Measurements from ENCODE around the gene ANKRD18A.

ANKRD18A gene

DNA sequence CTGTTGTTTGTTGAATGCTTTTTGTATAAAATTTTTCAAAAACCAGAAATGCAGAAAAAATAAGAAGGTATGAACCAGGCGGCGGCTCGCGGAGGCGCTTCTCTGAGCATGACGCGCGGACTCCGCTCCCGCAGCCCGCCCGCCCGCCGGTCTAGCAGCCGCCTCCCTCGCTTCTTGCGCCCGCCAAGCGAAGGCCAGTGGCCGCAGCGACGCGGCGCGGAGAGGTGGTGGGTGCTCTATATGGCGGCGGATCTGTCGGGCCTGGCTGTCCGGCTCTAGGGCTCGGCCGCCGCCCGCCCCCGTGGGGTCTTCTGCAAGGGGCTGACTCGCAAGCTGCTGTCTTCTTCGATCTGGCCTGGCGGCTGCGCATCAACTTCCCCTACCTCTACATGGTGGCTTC lies 93.8 kb downstream of the ANKRD18A start:
- DNase-seq = no peak

DNA sequence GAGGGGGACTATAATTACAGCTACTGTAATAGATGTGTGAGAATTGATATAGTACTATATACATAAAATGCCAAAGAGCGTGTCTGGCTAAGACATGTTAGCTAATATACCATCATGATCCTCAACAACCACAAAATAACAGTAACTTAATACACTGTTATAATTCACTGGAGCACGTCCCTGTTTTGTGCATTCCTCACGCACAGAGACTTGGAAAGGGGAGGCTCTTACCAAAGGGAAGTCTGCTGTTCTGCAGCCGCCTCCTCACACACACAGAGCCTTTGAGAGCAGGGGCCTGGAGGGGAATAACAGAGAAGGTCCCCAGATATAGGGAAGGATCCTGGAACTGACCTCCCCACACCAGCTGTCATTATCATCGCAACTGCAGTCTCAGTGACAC lies 97.3 kb downstream of the ANKRD18A start:
- no peak for DNase-seq

DNA sequence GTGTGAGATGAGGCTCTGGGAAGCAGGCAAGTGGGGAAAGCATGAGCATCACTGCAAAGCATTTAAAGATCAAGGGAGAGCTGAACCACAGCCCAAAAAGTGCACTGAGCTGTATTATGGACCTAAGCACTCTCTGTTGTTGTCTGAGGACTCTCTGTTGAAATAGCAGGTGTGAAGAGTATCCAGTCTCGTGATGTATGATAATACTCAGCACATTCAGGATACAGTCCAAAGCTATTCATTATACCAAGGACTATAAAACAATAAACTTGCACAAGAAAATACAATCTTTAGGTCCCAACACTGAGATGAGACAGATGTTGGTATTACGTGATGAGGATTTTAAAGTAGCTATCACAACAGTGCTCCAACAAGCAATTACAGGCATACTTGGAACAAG lies 98.6 kb downstream of the ANKRD18A start:
- DNase-seq = no peak
